Erythroblast (primary cell): ENCODE measurements around the gene PPFIA2.

ENCODE experiments used
- GATA1 ChIP-seq: IDR thresholded peaks from 2 replicates; pipeline ENCODE4 v1.6.1; 2011; ENCODE audit warnings: low read depth, mild to moderate bottlenecking, control low read depth, low read length, moderate library complexity
- POLR2A ChIP-seq: IDR thresholded peaks from 2 replicates; pipeline ENCODE4 v1.6.1; 2011; ENCODE audit warnings: mild to moderate bottlenecking, low read length

- no peak for TF ChIP-seq POLR2A
- no peak for TF ChIP-seq GATA1
These were observed 90.7 kb downstream of the PPFIA2 start for GRCh38 chr12:81668475-81668874.
